Right lobe of liver (tissue), 4 donors: Measurements from ENCODE around the gene EXOC4.

Experiments used
- CTCF ChIP-seq, 4 donors: fragments of 200-600 bp in 3 of 4; fragments of 450-650 bp in 1 of 4; IDR thresholded peaks; one replicate each; pipeline versions ENCODE4 v1.5.1 to v1.8.0; 2016 to 2022; ENCODE audit warnings: antibody characterized with exemption in 4 of 4, mild to moderate bottlenecking in 2 of 4
- POLR2A ChIP-seq: fragments of 450-650 bp; IDR thresholded peaks from one replicate; pipeline ENCODE4 v1.6.1; 2017; ENCODE audit warnings: antibody characterized with exemption, mild to moderate bottlenecking
- donor health status: DM: no; HTN: no; CAD: no.
- donor health status: DM: no; HTN: no; CAD: no.
- donor health status: DM: no; HTN: yes; CAD: no.

GRCh38 chr7:133859871-133860450 lies 607.1 kb downstream of the EXOC4 start:
- TF ChIP-seq CTCF (IDR thresholded peaks at IDR 0.05), result no peak
- no peak for TF ChIP-seq POLR2A
